K562 treated with DMSO at 1 percent for 12 hours (cell line): Measurements from ENCODE around the gene SESTD1. TPM values are rescaled to one million over a fixed set of nuclear protein-coding genes. Genes with fewer than 3 reads are reported as not detected.

Experiments used
- total RNA-seq: library from RNA; unstranded; fragments of 300-600 nt; gene quantifications from 2 replicates; pipeline ENCODE4 v1.2.3, GENCODE V29; 2022; ENCODE audit not compliant: insufficient read depth

The SESTD1 gene, protein sequence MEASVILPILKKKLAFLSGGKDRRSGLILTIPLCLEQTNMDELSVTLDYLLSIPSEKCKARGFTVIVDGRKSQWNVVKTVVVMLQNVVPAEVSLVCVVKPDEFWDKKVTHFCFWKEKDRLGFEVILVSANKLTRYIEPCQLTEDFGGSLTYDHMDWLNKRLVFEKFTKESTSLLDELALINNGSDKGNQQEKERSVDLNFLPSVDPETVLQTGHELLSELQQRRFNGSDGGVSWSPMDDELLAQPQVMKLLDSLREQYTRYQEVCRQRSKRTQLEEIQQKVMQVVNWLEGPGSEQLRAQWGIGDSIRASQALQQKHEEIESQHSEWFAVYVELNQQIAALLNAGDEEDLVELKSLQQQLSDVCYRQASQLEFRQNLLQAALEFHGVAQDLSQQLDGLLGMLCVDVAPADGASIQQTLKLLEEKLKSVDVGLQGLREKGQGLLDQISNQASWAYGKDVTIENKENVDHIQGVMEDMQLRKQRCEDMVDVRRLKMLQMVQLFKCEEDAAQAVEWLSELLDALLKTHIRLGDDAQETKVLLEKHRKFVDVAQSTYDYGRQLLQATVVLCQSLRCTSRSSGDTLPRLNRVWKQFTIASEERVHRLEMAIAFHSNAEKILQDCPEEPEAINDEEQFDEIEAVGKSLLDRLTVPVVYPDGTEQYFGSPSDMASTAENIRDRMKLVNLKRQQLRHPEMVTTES
- 0.33 and 1.3 TPM in 2 replicates for total RNA-seq

DNA sequence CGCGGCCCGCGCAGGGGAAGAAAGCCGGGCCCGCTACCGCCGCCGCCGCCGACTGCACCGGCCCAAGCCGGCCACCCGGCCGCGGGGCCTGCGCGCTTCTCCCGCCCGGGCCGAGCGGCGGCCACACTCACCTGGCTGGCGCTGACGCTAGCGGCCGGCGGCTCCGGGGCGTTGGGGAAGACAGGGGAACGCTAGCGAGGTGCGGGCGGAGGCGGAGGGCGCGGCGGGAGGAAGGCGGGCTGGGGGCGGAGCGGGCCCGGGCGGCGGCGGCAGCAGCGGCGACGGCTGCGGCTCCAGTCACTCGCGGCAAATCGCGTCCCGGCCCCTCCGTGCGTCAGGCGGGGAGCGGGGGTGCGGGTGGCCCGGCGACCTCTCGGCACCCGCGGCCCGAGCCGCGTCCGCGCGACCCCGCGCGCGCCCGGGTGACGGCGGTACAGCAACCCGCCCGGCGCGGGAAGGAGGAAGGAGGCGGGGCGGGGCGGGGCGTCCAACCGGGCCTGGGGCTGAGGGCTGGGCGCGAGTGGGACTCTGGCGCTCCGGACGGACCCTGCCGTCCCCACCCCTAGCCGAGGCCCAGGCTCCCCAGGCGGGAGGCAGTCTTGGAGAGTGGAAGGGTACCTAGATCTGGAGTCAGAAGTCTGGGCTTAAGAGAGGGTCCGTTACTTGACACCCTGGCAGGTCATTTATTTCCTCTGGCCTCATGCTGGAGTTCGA is at the start of gene SESTD1:
TSS of gene SESTD1 (minus strand) at position 465 of the 714 bp plus-strand sequence. CDS start 72,991 bp downstream, outside the sequence.

Other genes with a start within 250 kb of the SESTD1 start
- gene CCDC141, start 214.7 kb downstream of the SESTD1 start, total RNA-seq = not detected in 2 replicates